DOHH2 (cell line): ENCODE measurements around the gene NHLH1.

Source experiments
- CTCF ChIP-seq: fragments of 200-600 bp; sonication (generic); IDR thresholded peaks from one replicate; pipeline ENCODE4 v1.5.1; 2014; ENCODE audit warnings: antibody characterized with exemption, mild to moderate bottlenecking, low read depth, low read length; ENCODE audit not compliant: poor library complexity, severe bottlenecking
- EZH2phosphoT487 ChIP-seq: fragments of 200-600 bp; sonication (generic); IDR thresholded peaks from 2 replicates; pipeline ENCODE4 v1.6.1; 2017; ENCODE audit warnings: borderline replicate concordance, mild to moderate bottlenecking, antibody characterized with exemption, low read length, moderate library complexity, mixed read lengths

GRCh38 chr1:160328184-160328583 lies 38.7 kb upstream of the NHLH1 start:
- TF ChIP-seq CTCF (no peak), EZH2phosphoT487 (no peak)
